H1 (cell line): ENCODE results near the gene GSDMA. TPM values are rescaled to one million over a fixed set of nuclear protein-coding genes. Genes with fewer than 3 reads are reported as not detected.

Experiments
- CTCF ChIA-PET: fragments of 300-600 bp; sonication (Branson Sonifier 250); formaldehyde crosslinking; loops from one replicate; lab custom pipeline; 2021; ENCODE audit not compliant: partially characterized antibody; lab: Charles Lee
- POLR2A ChIA-PET: fragments of 300-600 bp; sonication (Branson Sonifier 250); formaldehyde crosslinking; loops from one replicate; lab custom pipeline; 2021; ENCODE audit warnings: inconsistent platforms; ENCODE audit not compliant: partially characterized antibody; lab: Charles Lee
- DNase-seq, 2 experiments: peaks; one replicate each; pipeline versions ENCODE4 v3.0.0 to v3.0.0-alpha.2; 2010 to 2022; ENCODE audit warnings: low spot score in 2 of 2, low read depth in 1 of 2, mixed read lengths in 1 of 2
- FAIRE-seq: peaks from 2 replicates; lab custom pipeline; 2011; peaks lifted over from hg19 to GRCh38; lab: Jason Lieb, UNC
- H2AFZ ChIP-seq: 2 replicates; pipeline ENCODE4 v1.8.1; 2012; ENCODE audit warnings: low read length, inconsistent platforms
- H2AK5ac ChIP-seq: 2 replicates; pipeline ENCODE4 v1.6.1; 2013; ENCODE audit warnings: low read depth, low read length
- H2BK120ac ChIP-seq: replicated peaks from 2 replicates; pipeline ENCODE3; 2013; ENCODE audit warnings: low read depth, low read length, inconsistent platforms
- H2BK12ac ChIP-seq: 2 replicates; pipeline ENCODE4 v1.6.1; 2013; ENCODE audit warnings: low read depth, low read length
- H2BK15ac ChIP-seq: 2 replicates; pipeline ENCODE4 v1.6.1; 2013; ENCODE audit warnings: low read length
- H2BK20ac ChIP-seq: 2 replicates; pipeline ENCODE4 v1.6.1; 2013; ENCODE audit warnings: low read length
- H2BK5ac ChIP-seq: 2 replicates; pipeline ENCODE4 v1.6.1; 2013; ENCODE audit warnings: low read depth, low read length
- H3K14ac ChIP-seq: 2 replicates; pipeline ENCODE4 v1.6.1; 2013; ENCODE audit warnings: inconsistent platforms; ENCODE audit not compliant: insufficient read length
- H3K18ac ChIP-seq: 2 replicates; pipeline ENCODE4 v1.6.1; 2013; ENCODE audit warnings: low read length; ENCODE audit errors: extremely low read depth
- H3K23ac ChIP-seq: 2 replicates; pipeline ENCODE4 v1.6.1; 2013; ENCODE audit warnings: inconsistent platforms; ENCODE audit not compliant: insufficient read length
- H3K23me2 ChIP-seq: 2 replicates; pipeline ENCODE4 v1.6.1; 2013; ENCODE audit warnings: low read depth, low read length
- H3K27ac ChIP-seq: 2 replicates; pipeline ENCODE4 v1.6.1; 2011; ENCODE audit warnings: low read depth, low read length, inconsistent platforms
- H3K27me3 ChIP-seq, 4 experiments: replicated peaks in 1 of 4; 1 replicate in 1 of 4; 2 replicates in 3 of 4; pipeline versions ENCODE4 v1.6.1 to v1.8.1; 2011 to 2013; ENCODE audit warnings: low read length in 3 of 4, mild to moderate bottlenecking in 3 of 4, inconsistent platforms in 2 of 4, mixed read lengths in 2 of 4, moderate library complexity in 1 of 4; ENCODE audit not compliant: control insufficient read depth in 3 of 4, insufficient read depth in 3 of 4; ENCODE audit errors: extremely low read depth in 1 of 4
- H3K36me3 ChIP-seq, 4 experiments: 2 replicates each; pipeline versions ENCODE4 v1.6.1 to v1.8.1; 2011 to 2013; ENCODE audit warnings: mild to moderate bottlenecking in 4 of 4, low read length in 3 of 4, moderate library complexity in 2 of 4, control low read depth in 1 of 4, inconsistent platforms in 1 of 4; ENCODE audit not compliant: insufficient read depth in 4 of 4, control insufficient read depth in 2 of 4
- H3K4ac ChIP-seq: replicated peaks from 2 replicates; pipeline ENCODE3; 2013; ENCODE audit warnings: low read length, low read depth, mixed read lengths, inconsistent platforms; ENCODE audit not compliant: insufficient read length
- H3K4me1 ChIP-seq, 4 experiments: replicated peaks in 1 of 4; 1 replicate in 1 of 4; 2 replicates in 3 of 4; pipeline versions ENCODE4 v1.6.1 to v1.8.1; 2011 to 2013; ENCODE audit warnings: low read length in 3 of 4, inconsistent platforms in 2 of 4, mixed read lengths in 1 of 4; ENCODE audit not compliant: insufficient read depth in 4 of 4, control insufficient read depth in 3 of 4
- H3K4me2 ChIP-seq, 2 experiments: 2 replicates each; pipeline versions ENCODE4 v1.6.1 to v1.8.1; 2011 to 2013; ENCODE audit warnings: low read depth in 2 of 2, low read length in 2 of 2, control low read depth in 1 of 2, inconsistent platforms in 1 of 2, mild to moderate bottlenecking in 1 of 2; ENCODE audit not compliant: insufficient read depth in 1 of 2
- H3K4me3 ChIP-seq, 4 experiments: fragments of 200-600, 300-600 bp in 1 of 4; sonication (generic), shearing (Covaris generic), sonication (Bioruptor Twin) in 1 of 4; 2 replicates each; pipeline versions ENCODE4 v1.5.1 to v1.8.1; 2011 to 2016; ENCODE audit warnings: low read length in 4 of 4, low read depth in 3 of 4, control low read depth in 2 of 4, inconsistent platforms in 2 of 4, mild to moderate bottlenecking in 2 of 4, mixed read lengths in 1 of 4, moderate library complexity in 1 of 4; ENCODE audit not compliant: insufficient read depth in 2 of 4; ENCODE audit errors: extremely low read depth in 1 of 4
- H3K56ac ChIP-seq: replicated peaks from 2 replicates; pipeline ENCODE3; 2013; ENCODE audit warnings: low read depth, mild to moderate bottlenecking, mixed read lengths, low read length, inconsistent platforms; ENCODE audit not compliant: insufficient read length
- H3K79me1 ChIP-seq: 2 replicates; pipeline ENCODE4 v1.6.1; 2013; ENCODE audit warnings: low read depth, low read length, control low read depth
- H3K79me2 ChIP-seq, 2 experiments: 2 replicates each; pipeline versions ENCODE4 v1.6.1 to v1.8.1; 2012 to 2013; ENCODE audit warnings: low read length in 2 of 2, mild to moderate bottlenecking in 2 of 2, inconsistent platforms in 1 of 2; ENCODE audit not compliant: insufficient read depth in 2 of 2, control insufficient read depth in 1 of 2
- H3K9ac ChIP-seq, 4 experiments: replicated peaks in 1 of 4; 1 replicate in 1 of 4; 2 replicates in 3 of 4; pipeline versions ENCODE4 v1.6.1 to v1.8.1; 2011 to 2013; ENCODE audit warnings: low read depth in 3 of 4, low read length in 3 of 4, control low read depth in 2 of 4, mild to moderate bottlenecking in 2 of 4, moderate library complexity in 2 of 4, inconsistent platforms in 1 of 4; ENCODE audit errors: extremely low read depth in 1 of 4
- H3K9me3 ChIP-seq, 2 experiments: 2 replicates each; pipeline versions ENCODE4 v1.6.1 to v1.8.1; 2012 to 2013; ENCODE audit warnings: mild to moderate bottlenecking in 2 of 2, moderate library complexity in 2 of 2, control low read depth in 1 of 2, inconsistent platforms in 1 of 2, low read depth in 1 of 2, low read length in 1 of 2, mixed read lengths in 1 of 2; ENCODE audit not compliant: insufficient read depth in 2 of 2
- H4K20me1 ChIP-seq, 2 experiments: replicated peaks in 1 of 2; 2 replicates each; pipeline versions ENCODE3 to v1.8.1; 2011 to 2013; ENCODE audit warnings: inconsistent platforms in 2 of 2, low read length in 2 of 2, mild to moderate bottlenecking in 1 of 2; ENCODE audit not compliant: insufficient read depth in 2 of 2, control insufficient read depth in 1 of 2
- H4K5ac ChIP-seq: 2 replicates; pipeline ENCODE4 v1.6.1; 2013; ENCODE audit warnings: low read length, low read depth, mixed read lengths, inconsistent platforms; ENCODE audit not compliant: insufficient read length
- H4K8ac ChIP-seq: 2 replicates; pipeline ENCODE4 v1.8.0; 2013; ENCODE audit warnings: mild to moderate bottlenecking, moderate library complexity, low read length, inconsistent platforms; ENCODE audit not compliant: insufficient read depth; ENCODE audit errors: extremely low read depth
- H4K91ac ChIP-seq: replicated peaks from 2 replicates; pipeline ENCODE3; 2013; ENCODE audit warnings: low read length, mixed read lengths, inconsistent platforms; ENCODE audit not compliant: insufficient read length
- BRCA1 ChIP-seq: IDR thresholded peaks from 2 replicates; pipeline ENCODE4 v1.6.1; 2012; ENCODE audit warnings: low read depth, low read length, improper control_type of control experiment
- CBX5 ChIP-seq: fragments of 300-800, 300-1000 bp; sonication (generic); IDR thresholded peaks from 2 replicates; pipeline ENCODE4 v1.7.1; 2016; ENCODE audit warnings: antibody characterized with exemption, low read length, low read depth
- CEBPB ChIP-seq: IDR thresholded peaks from 2 replicates; pipeline ENCODE4 v1.6.1; 2012; ENCODE audit warnings: low read depth, low read length
- CTBP2 ChIP-seq: IDR thresholded peaks from 2 replicates; pipeline ENCODE4 v1.7.0; 2011; ENCODE audit warnings: borderline replicate concordance, mild to moderate bottlenecking, moderate library complexity, mixed read lengths, low read length; ENCODE audit not compliant: insufficient read depth, insufficient read length
- EZH2 ChIP-seq: fragments of 200-600 bp; sonication (generic); IDR thresholded peaks from 2 replicates; pipeline ENCODE4 v1.7.1; 2012; ENCODE audit warnings: low read depth, mild to moderate bottlenecking, moderate library complexity, low read length, inconsistent platforms; ENCODE audit not compliant: severe bottlenecking
- POU5F1 ChIP-seq: IDR thresholded peaks from 2 replicates; pipeline ENCODE4 v1.6.1; 2011; ENCODE audit warnings: low read depth, mild to moderate bottlenecking, low read length, moderate library complexity
- SP4 ChIP-seq: IDR thresholded peaks from 2 replicates; pipeline ENCODE4 v1.6.1; 2012; ENCODE audit warnings: low read length, inconsistent platforms
- SUZ12 ChIP-seq: fragments of 200-600 bp; sonication (generic); IDR thresholded peaks from 2 replicates; pipeline ENCODE4 v1.6.1; 2012; ENCODE audit warnings: mild to moderate bottlenecking, inconsistent platforms, low read length, moderate library complexity, mixed read lengths
- WGBS, 2 experiments: shearing (Covaris generic) in 1 of 2; methylation state at CpG; one replicate each; pipeline versions ENCODE4 v1.1.6 to v1.1.7; 2013 to 2015; ENCODE audit warnings: low lambda C conversion rate in 2 of 2, mixed read lengths in 2 of 2, inconsistent platforms in 1 of 2, low coverage in 1 of 2, missing lambda C conversion rate in 1 of 2; ENCODE audit not compliant: insufficient replicate concordance in 2 of 2, insufficient coverage in 1 of 2, insufficient read length in 1 of 2; ENCODE audit errors: extremely low coverage in 1 of 2, missing lambda C conversion rate in 1 of 2; 5-methylcytosine and 5-hydroxymethylcytosine counted together
- polyA plus RNA-seq, 7 experiments: library from polyadenylated mRNA; depleted of rRNA in 3 of 7; stranded (reverse) in 5 of 7; unstranded in 2 of 7; fragments of >200 nt in 5 of 7; fragments of 200-250 nt in 2 of 7; gene quantifications; 1 replicate in 5 of 7; 2 replicates in 1 of 7; 4 replicates in 1 of 7; pipeline versions ENCODE4 v1.2.1 to v1.2.3, GENCODE V29; 2011 to 2013; ENCODE audit warnings: missing spikeins in 2 of 7, mixed read lengths in 2 of 7
- total RNA-seq: library from RNA; stranded (reverse); fragmentation: NEBNext Ultra II Directional; extraction: Animal tissue kit (Norgen Biotek cat#: 25700); gene quantifications from 2 replicates; pipeline ENCODE4 v1.2.1, GENCODE V29; 2021

GSDMA gene
- total and polyA plus RNA-seq, 2 of the 8 experiments (the other 6 are each of a cell fraction or from before 2014, with no cell fraction given) = 0.03 TPM; not detected in 1

DNA sequence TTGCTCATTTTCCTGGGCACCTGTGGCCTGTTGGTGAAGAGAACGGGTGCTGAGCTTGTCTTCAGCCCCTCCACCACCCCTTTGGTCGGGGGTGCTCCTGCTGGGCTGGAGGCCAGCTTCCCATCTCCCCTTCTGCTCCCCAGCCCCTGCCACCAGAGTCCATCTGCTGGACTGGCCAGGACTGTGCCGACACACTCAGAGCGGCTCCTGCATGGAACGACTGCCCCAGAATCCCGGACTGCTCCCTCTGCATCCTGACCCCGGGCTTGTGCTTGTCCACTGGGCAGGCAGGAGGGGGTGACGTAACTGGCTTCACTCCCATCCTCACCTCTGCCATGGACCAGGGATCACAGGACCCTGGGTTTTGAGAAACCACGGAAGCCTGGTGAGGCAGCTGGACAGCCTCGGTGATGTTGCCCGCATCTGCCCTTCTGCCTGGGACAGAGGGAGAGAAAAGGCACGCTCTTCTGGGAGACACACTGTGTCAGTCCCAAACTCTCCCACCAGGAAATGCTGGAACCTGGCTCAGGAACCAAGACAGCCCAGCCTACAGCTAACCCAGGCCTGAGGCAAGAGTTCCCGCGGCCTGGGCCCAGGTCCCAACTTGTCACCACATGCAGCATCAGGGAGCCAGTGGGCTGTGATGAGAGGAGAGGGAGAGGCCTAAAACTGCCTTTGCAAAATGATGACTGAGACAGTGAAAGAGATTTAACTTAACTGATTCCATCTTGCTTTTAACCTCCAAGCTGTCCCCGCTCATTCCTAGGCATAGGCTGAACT, 16.1 kb upstream of the GSDMA start:
- Histone ChIP-seq H3K18ac (no peak overlapping the region), H3K23ac (no peak overlapping the region), H3K4me1 (peaks cover 0 to 7% (median 1%) of the 10 kb centered on the region in 4 experiments; a peak in 5 of 7 replicates), H3K79me1 (no peaks in the 10 kb centered on the region), H3K4me2 (no peak overlapping the region), H3K23me2 (no peaks in the 10 kb centered on the region), H4K5ac (no peak overlapping the region), H3K9me3 (no peaks in the 10 kb centered on the region), H2BK15ac (no peak overlapping the region), H3K14ac (no peak overlapping the region), H3K4me3 (no peak overlapping the region), H4K20me1 (no peaks in the 10 kb centered on the region), H4K91ac (no peak overlapping the region), H2BK20ac (no peak overlapping the region), H2BK5ac (no peak overlapping the region), H2BK120ac (no peak overlapping the region), H2AK5ac (no peak overlapping the region), H3K56ac (no peak overlapping the region), H3K4ac (no peak overlapping the region), H3K36me3 (no peaks in the 10 kb centered on the region), H3K27ac (no peak overlapping the region), H2AFZ (no peak overlapping the region), H4K8ac (peak overlapping the region; percentile 6; the same call in 1 of the 2 replicates), H3K79me2 (no peaks in the 10 kb centered on the region), H3K27me3 (no peaks in the 10 kb centered on the region), H2BK12ac (no peak overlapping the region), H3K9ac (no peak overlapping the region)
- FAIRE-seq = no peak
- CTCF ChIA-PET = interaction anchor here (0.9 to 5.9 kb wide), 4 partner anchors 8 to 112 kb away, joined by 3 to 28 read pairs (median 6); no protein-coding TSS in a partner anchor
- POLR2A ChIA-PET = interaction anchor here (1.3 kb wide), 1 partner anchor 12 kb away, joined by 5 read pairs; no protein-coding TSS in a partner anchor
- WGBS, 2 experiments = 86% methylated on average over 14 of the region's 15 CpGs; no CpG with 5 or more reads in 1 of the 2 experiments
- TF ChIP-seq CTBP2 (no peak), CEBPB (no peak), BRCA1 (no peak), CBX5 (no peak), SP4 (no peak), EZH2 (no peak), SUZ12 (no peak), POU5F1 (no peak)
- DNase-seq = no peak
